Cardiac fibroblast (primary cell): Measurements from ENCODE around the gene NUDT6.

Experiments used
- DNase-seq, 2 donors: peaks; one replicate each; pipeline versions ENCODE4 v3.0.0 to v3.0.0-alpha.2; 2010; ENCODE audit warnings: low read depth in 2 of 2
- H3K4me3 ChIP-seq, 2 donors: replicated peaks in 1 of 2; 1 replicate in 1 of 2; 2 replicates in 1 of 2; pipeline ENCODE4 v1.5.1; 2011; ENCODE audit warnings: low read depth in 2 of 2, low read length in 2 of 2, mild to moderate bottlenecking in 2 of 2, moderate library complexity in 1 of 2
- CTCF ChIP-seq: IDR thresholded peaks from one replicate; pipeline ENCODE4 v1.5.1; 2011; ENCODE audit warnings: low read depth, mild to moderate bottlenecking, low read length, inconsistent platforms

NUDT6 gene

GRCh38 chr4:122932763-122933162 is 10.4 kb upstream of the NUDT6 start:
- no peak for TF ChIP-seq CTCF
- no peak for DNase-seq
- H3K4me3 ChIP-seq: no peak overlapping the region

- TF ChIP-seq CTCF: peak; percentile 31
- no peak overlapping the region for H3K4me3 ChIP-seq
- DNase-seq: peak; percentile 50 to 52
Measured at GRCh38 chr4:122930862-122931261, 8.5 kb upstream of the NUDT6 start.

- DNase-seq: no peak
- TF ChIP-seq CTCF: no peak
Measured at GRCh38 chr4:122928930-122929329, 6.5 kb upstream of the NUDT6 start.

GRCh38 chr4:122922877-122923511 is 597 bp upstream of the NUDT6 start:
- TF ChIP-seq CTCF: no peak

More at GRCh38 chr4:122928930-122929329, 6.5 kb upstream of the NUDT6 start:
- no peak overlapping the region for H3K4me3 ChIP-seq

GRCh38 chr4:122921300-122921699 is 1.1 kb downstream of the NUDT6 start:
- H3K4me3 ChIP-seq: peak overlapping the region; percentile 82 to 95
- TF ChIP-seq CTCF: no peak
- no peak for DNase-seq

More at GRCh38 chr4:122922877-122923511, 597 bp upstream of the NUDT6 start:
- peak overlapping the region; percentile 82 to 95 for H3K4me3 ChIP-seq
- DNase-seq: peak; percentile 89

- no peak for TF ChIP-seq CTCF
- no peak for DNase-seq
- no peak overlapping the region for H3K4me3 ChIP-seq
Measured at GRCh38 chr4:122920473-122920872, 1.9 kb downstream of the NUDT6 start.

- DNase-seq: peak; percentile 50 to 64
- no peak for TF ChIP-seq CTCF
- H3K4me3 ChIP-seq: no peak overlapping the region
Measured at GRCh38 chr4:122917731-122918130, 4.7 kb downstream of the NUDT6 start.
